Measurements from ENCODE around the gene ZDHHC20. TPM values are rescaled to one million over a fixed set of nuclear protein-coding genes. Genes with fewer than 3 reads are reported as not detected.

ZDHHC20 gene
- total RNA-seq, 4 donors from 2014 or later: 48.2 to 92.9 (median 69.5) TPM

DNA sequence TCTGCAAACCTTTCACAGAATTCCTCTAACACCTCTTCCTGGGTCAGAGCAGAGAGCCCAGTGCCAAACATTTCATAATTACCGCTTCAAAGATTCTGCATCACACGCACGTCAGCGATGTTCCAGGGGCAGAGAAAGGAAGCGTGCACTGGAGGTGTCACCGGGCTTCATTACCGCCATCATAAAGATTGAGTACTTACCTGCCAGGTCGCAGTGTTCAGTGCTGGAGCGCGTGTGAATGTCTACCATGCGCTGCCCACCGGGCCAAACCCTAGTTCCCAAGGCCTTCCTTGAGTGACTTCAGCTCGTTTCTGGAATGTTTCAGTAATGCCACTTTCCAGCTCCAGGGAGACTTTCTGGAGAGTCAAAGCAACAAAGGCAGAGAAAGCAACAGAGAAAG, 104.4 kb downstream of the ZDHHC20 start:
- no peak overlapping the region for H3K4me3 ChIP-seq
- TF ChIP-seq EP300 (IDR thresholded peaks at IDR 0.05) (no peak), CTCF (IDR thresholded peaks at IDR 0.05) (no peak), POLR2A (IDR thresholded peaks at IDR 0.05) (no peak), POLR2AphosphoS5 (IDR thresholded peaks at IDR 0.05) (no peak)
- no peaks in the 10 kb centered on the region for H3K27me3 ChIP-seq
- H3K36me3 ChIP-seq: no peaks in the 10 kb centered on the region
- DNase-seq (ENCODE audit: low spot score in 2 of 2): no peak
- no peak overlapping the region for H3K27ac ChIP-seq
- H3K4me1 ChIP-seq: no peaks in the 10 kb centered on the region
- WGBS: 94% methylated on average over 13 of the region's 13 CpGs
- H3K9me3 ChIP-seq: no peaks in the 10 kb centered on the region

DNA sequence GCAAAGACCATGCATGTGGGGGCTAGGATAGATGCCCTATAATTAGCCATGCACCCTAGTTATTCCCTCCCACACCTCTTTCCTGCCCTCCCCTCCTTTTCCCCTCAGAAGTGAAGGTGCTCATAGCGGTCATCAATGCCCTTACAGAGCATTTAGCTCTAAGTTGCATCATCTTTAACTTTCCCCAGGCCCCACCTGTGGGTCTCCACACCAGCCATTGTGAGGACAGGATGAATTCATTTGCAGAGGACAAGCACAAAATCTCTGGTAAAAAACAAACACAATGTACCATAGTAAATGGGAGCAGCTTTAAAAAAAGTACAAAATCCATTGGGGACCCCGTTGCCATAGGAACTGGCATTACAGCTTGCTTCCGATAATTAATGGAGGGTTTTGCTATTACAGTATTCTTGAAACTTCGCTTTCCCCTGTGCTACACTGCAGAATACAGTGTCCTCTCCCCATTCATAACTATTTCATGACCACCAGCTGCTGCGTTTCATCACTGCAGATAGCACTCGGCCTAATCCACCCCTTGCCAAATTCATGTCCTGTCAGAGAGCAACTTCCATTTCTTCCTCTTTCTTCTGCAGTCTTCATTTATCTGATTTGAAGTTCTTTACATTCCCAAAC, 110.5 kb downstream of the ZDHHC20 start:
- Histone ChIP-seq H3K27ac (no peak overlapping the region), H3K9me3 (no peaks in the 10 kb centered on the region), H3K36me3 (no peaks in the 10 kb centered on the region), H3K27me3 (no peaks in the 10 kb centered on the region), H3K4me1 (no peaks in the 10 kb centered on the region), H3K4me3 (no peak overlapping the region)
- WGBS: 75% methylated on average over 6 of the region's 6 CpGs
- no peak for DNase-seq (ENCODE audit: low spot score in 2 of 2)
- no peak for TF ChIP-seq POLR2AphosphoS5 (IDR thresholded peaks at IDR 0.05)
- TF ChIP-seq CTCF (IDR thresholded peaks at IDR 0.05): no peak
- TF ChIP-seq POLR2A (IDR thresholded peaks at IDR 0.05): no peak
- no peak for TF ChIP-seq EP300 (IDR thresholded peaks at IDR 0.05)

DNA sequence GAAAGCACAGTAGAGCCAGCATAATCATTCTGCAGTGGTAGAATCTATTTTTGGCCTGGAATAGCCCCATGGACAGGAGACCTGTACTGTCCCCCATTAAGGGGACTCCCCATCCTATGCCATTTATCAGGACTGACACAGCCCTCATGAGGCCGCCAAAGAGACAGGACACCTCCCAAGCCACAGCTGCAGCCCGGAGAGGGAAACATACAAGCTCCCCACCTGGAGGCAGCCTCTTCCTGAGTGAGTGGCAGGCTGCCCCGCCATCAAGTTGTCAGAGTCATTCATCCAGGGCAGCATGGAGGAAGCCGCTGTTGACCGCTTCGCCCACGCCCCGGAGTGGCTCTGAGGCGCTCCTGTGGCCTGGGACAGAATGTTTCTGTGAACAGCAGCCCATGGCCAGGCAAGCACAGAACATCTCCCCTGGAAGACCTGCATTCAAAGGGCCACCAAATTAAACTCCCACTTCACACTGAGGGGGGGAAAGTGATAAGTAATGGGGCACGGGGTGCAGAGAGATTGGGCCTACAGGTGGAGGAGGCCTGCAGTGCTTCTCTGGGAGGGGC, 111.3 kb downstream of the ZDHHC20 start:
- H3K4me3 ChIP-seq: no peak overlapping the region
- H3K36me3 ChIP-seq: no peaks in the 10 kb centered on the region
- no peaks in the 10 kb centered on the region for H3K4me1 ChIP-seq
- no peaks in the 10 kb centered on the region for H3K27me3 ChIP-seq
- no peaks in the 10 kb centered on the region for H3K9me3 ChIP-seq
- DNase-seq (ENCODE audit: low spot score in 2 of 2): no peak
- WGBS: 74% methylated on average over 10 of the region's 10 CpGs
- H3K27ac ChIP-seq: no peak overlapping the region
- no peak for TF ChIP-seq POLR2AphosphoS5 (IDR thresholded peaks at IDR 0.05)
- no peak for TF ChIP-seq POLR2A (IDR thresholded peaks at IDR 0.05)
- TF ChIP-seq CTCF (IDR thresholded peaks at IDR 0.05): no peak
- TF ChIP-seq EP300 (IDR thresholded peaks at IDR 0.05): no peak

- 43% methylated on average over 6 of the region's 9 CpGs for WGBS
- Histone ChIP-seq H3K4me3 (no peak overlapping the region), H3K4me1 (no peaks in the 10 kb centered on the region), H3K36me3 (no peaks in the 10 kb centered on the region), H3K27ac (no peak overlapping the region), H3K9me3 (no peaks in the 10 kb centered on the region), H3K27me3 (no peaks in the 10 kb centered on the region)
- no peak for TF ChIP-seq EP300 (IDR thresholded peaks at IDR 0.05)
- no peak for TF ChIP-seq POLR2AphosphoS5 (IDR thresholded peaks at IDR 0.05)
- no peak for TF ChIP-seq POLR2A (IDR thresholded peaks at IDR 0.05)
- no peak for TF ChIP-seq CTCF (IDR thresholded peaks at IDR 0.05)
- DNase-seq (ENCODE audit: low spot score in 2 of 2): no peak
These were observed 114.4 kb downstream of the ZDHHC20 start for GRCh38 chr13:21344662-21345176.

- Histone ChIP-seq H3K27ac (no peak overlapping the region), H3K4me1 (no peaks in the 10 kb centered on the region), H3K9me3 (no peaks in the 10 kb centered on the region), H3K36me3 (no peaks in the 10 kb centered on the region), H3K27me3 (no peaks in the 10 kb centered on the region), H3K4me3 (no peak overlapping the region)
- DNase-seq (ENCODE audit: low spot score in 2 of 2): no peak
- WGBS: 92% methylated on average over 4 of the region's 4 CpGs
- TF ChIP-seq POLR2AphosphoS5 (IDR thresholded peaks at IDR 0.05) (no peak), CTCF (IDR thresholded peaks at IDR 0.05) (no peak), POLR2A (IDR thresholded peaks at IDR 0.05) (no peak), EP300 (IDR thresholded peaks at IDR 0.05) (no peak)
These were observed 115.4 kb downstream of the ZDHHC20 start for GRCh38 chr13:21343659-21344058.
